NT2/D1 (cell line): ENCODE measurements around the gene MB21D2.

Experiments
- DNase-seq: peaks from one replicate; pipeline ENCODE4 v3.0.0-alpha.2; 2011; ENCODE audit warnings: low read depth, low spot score
- H3K27me3 ChIP-seq: 2 replicates; pipeline ENCODE4 v1.6.0; 2011; ENCODE audit warnings: mild to moderate bottlenecking; ENCODE audit not compliant: insufficient read length, insufficient read depth
- H3K36me3 ChIP-seq: 2 replicates; pipeline ENCODE4 v1.6.1; 2011; ENCODE audit warnings: mild to moderate bottlenecking, low read length, mixed read lengths; ENCODE audit not compliant: insufficient read depth, insufficient read length
- H3K4me1 ChIP-seq: 2 replicates; pipeline ENCODE4 v1.5.1; 2011; ENCODE audit not compliant: insufficient read depth, insufficient read length
- H3K4me3 ChIP-seq: 2 replicates; pipeline ENCODE4 v1.5.1; 2011; ENCODE audit warnings: low read depth; ENCODE audit not compliant: insufficient read length
- H3K9ac ChIP-seq: 2 replicates; pipeline ENCODE4 v1.6.0; 2011; ENCODE audit warnings: low read depth; ENCODE audit not compliant: insufficient read length
- H3K9me3 ChIP-seq: 2 replicates; pipeline ENCODE4 v1.5.1; 2011; ENCODE audit warnings: mild to moderate bottlenecking, low read length; ENCODE audit not compliant: insufficient read depth
- SUZ12 ChIP-seq: IDR thresholded peaks from 2 replicates; pipeline ENCODE4 v1.6.1; 2011; ENCODE audit not compliant: insufficient read length, insufficient read depth; ENCODE audit errors: extremely low read depth
- YY1 ChIP-seq: IDR thresholded peaks from 2 replicates; pipeline ENCODE4 v1.6.1; 2011; ENCODE audit not compliant: insufficient read length, insufficient read depth
- ZNF274 ChIP-seq: IDR thresholded peaks from 2 replicates; pipeline ENCODE4 v1.6.1; 2011; ENCODE audit warnings: mild to moderate bottlenecking, low read depth, low read length

The MB21D2 gene

DNA sequence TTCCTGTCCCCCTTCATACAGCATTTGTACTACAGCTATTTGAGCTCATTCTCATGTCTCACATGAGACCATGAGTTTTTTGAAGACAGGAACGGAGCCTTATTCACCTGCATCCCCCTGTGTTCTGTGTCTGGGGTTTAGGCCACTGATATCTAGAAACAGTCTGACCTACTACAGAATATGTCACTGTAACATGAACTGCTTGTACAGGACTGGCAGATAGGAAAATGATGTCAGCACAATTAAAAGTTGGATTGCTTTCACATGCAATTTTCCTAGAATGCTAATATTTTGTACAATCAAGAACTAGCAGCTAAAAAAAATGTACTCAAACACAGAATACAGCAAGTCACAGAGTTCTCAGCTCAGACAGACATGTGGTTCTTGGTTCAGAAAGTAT, 99.5 kb downstream of the MB21D2 start:
- no peak for TF ChIP-seq YY1
- no peak for TF ChIP-seq ZNF274
- TF ChIP-seq SUZ12 = no peak
- Histone ChIP-seq H3K4me3 (no peak overlapping the region), H3K4me1 (peaks cover 9% of the 10 kb centered on the region), H3K9me3 (no peaks in the 10 kb centered on the region), H3K36me3 (no peaks in the 10 kb centered on the region), H3K27me3 (no peaks in the 10 kb centered on the region), H3K9ac (no peak overlapping the region)
- no peak for DNase-seq

GRCh38 chr3:192817506-192817905, 100.2 kb downstream of the MB21D2 start:
- no peaks in the 10 kb centered on the region for H3K36me3 ChIP-seq
- no peak for DNase-seq
- H3K4me3 ChIP-seq = no peak overlapping the region
- H3K4me1 ChIP-seq = peaks cover 9% of the 10 kb centered on the region
- no peak overlapping the region for H3K9ac ChIP-seq
- no peaks in the 10 kb centered on the region for H3K9me3 ChIP-seq
- no peaks in the 10 kb centered on the region for H3K27me3 ChIP-seq
- TF ChIP-seq ZNF274 (no peak), SUZ12 (no peak), YY1 (no peak)

DNA sequence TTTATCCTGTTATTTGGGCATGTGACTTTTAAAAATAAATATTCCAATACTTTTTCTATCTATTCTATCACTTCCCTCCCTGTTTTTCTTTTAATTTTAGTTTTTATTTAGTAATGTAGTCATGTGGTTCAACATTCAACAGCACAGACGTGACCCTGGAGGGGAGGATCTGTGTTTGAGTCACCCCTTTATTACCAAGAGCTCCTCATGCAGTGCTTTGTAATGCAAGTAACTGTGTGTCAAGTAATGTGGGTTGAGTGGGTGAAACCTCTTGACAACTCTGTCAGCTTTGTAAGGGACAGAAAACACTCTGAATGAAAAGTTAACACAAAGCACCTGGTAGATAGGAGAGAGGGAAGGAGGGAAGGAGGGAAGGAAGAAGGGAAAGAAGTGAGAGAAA, 100.6 kb downstream of the MB21D2 start:
- Histone ChIP-seq H3K9ac (no peak overlapping the region), H3K9me3 (no peaks in the 10 kb centered on the region), H3K27me3 (no peaks in the 10 kb centered on the region), H3K36me3 (no peaks in the 10 kb centered on the region), H3K4me3 (no peak overlapping the region), H3K4me1 (peaks cover 9% of the 10 kb centered on the region)
- DNase-seq = no peak
- TF ChIP-seq SUZ12 (no peak), YY1 (no peak), ZNF274 (no peak)

GRCh38 chr3:192816351-192816750, 101.3 kb downstream of the MB21D2 start:
- no peaks in the 10 kb centered on the region for H3K27me3 ChIP-seq
- no peaks in the 10 kb centered on the region for H3K36me3 ChIP-seq
- H3K9me3 ChIP-seq = no peaks in the 10 kb centered on the region
- peak; percentile 18 for DNase-seq
- H3K4me3 ChIP-seq = no peak overlapping the region
- no peak overlapping the region for H3K9ac ChIP-seq
- TF ChIP-seq ZNF274 (no peak), YY1 (no peak), SUZ12 (no peak)
- H3K4me1 ChIP-seq = peaks cover 9% of the 10 kb centered on the region

- DNase-seq = peak; percentile 38
- H3K4me3 ChIP-seq = no peak overlapping the region
- H3K9me3 ChIP-seq = no peaks in the 10 kb centered on the region
Measured at GRCh38 chr3:192812743-192813383, 104.8 kb downstream of the MB21D2 start.

DNA sequence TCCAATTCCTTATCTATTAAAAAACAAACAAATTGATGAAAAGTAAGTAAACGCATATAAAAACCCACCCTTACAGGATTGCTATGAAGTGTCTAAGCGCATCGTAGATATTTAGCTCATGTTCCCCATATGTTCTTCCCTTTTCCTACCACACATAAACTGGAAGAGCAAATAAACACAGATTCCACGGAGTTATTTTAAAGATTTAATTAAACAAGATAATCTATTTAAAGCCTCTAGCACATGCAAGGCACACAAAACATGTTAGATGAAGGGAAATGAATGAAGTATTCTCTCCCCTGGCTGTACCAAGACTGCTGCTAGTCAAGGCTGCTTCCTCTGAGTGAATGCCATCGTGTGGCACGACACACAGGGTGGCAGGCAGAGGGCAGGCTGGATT, 111.9 kb downstream of the MB21D2 start:
- H3K9me3 ChIP-seq = no peaks in the 10 kb centered on the region
- no peak for DNase-seq
- no peaks in the 10 kb centered on the region for H3K4me1 ChIP-seq
- H3K4me3 ChIP-seq = no peak overlapping the region
- no peaks in the 10 kb centered on the region for H3K27me3 ChIP-seq
- H3K36me3 ChIP-seq = no peaks in the 10 kb centered on the region
- no peak for TF ChIP-seq ZNF274
- no peak for TF ChIP-seq YY1
- no peak for TF ChIP-seq SUZ12
- no peak overlapping the region for H3K9ac ChIP-seq

More at GRCh38 chr3:192812743-192813383, 104.8 kb downstream of the MB21D2 start:
- H3K36me3 ChIP-seq = no peaks in the 10 kb centered on the region
- TF ChIP-seq SUZ12 (no peak), YY1 (no peak), ZNF274 (no peak)
- H3K4me1 ChIP-seq = peaks cover 3% of the 10 kb centered on the region
- no peaks in the 10 kb centered on the region for H3K27me3 ChIP-seq
- no peak overlapping the region for H3K9ac ChIP-seq

DNA sequence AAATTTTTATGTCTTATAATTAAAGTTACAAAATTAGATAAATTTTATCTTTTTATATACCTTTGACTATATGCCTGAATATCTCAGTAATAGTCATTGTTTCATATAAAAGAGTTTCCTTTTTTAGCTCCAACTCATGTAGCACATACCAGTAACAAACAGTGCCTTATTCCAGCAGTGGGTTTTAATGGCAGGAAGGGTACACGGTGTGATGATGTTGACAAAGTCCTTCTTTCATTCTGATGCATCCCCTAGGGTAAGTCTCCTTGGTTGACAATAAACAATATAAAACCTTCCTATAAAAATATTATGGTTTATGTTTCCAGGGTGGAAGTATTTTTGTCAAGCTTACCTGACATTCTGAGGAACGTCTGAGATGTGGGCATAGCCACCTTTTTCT, 113.2 kb downstream of the MB21D2 start:
- Histone ChIP-seq H3K9me3 (no peaks in the 10 kb centered on the region), H3K9ac (no peak overlapping the region), H3K27me3 (no peaks in the 10 kb centered on the region), H3K4me1 (no peaks in the 10 kb centered on the region), H3K4me3 (no peak overlapping the region), H3K36me3 (peaks cover 2% of the 10 kb centered on the region)
- DNase-seq = no peak
- no peak for TF ChIP-seq SUZ12
- no peak for TF ChIP-seq ZNF274
- no peak for TF ChIP-seq YY1
